Keratinocyte (primary cell): ENCODE data around the gene BAIAP3. TPM values are rescaled to one million over a fixed set of nuclear protein-coding genes. Genes with fewer than 3 reads are reported as not detected.

Experiments used
- DNase-seq: peaks from one replicate; pipeline ENCODE4 v3.0.0-alpha.2; 2011; ENCODE audit warnings: low read depth, missing footprints, low spot score
- FAIRE-seq: peaks from 2 replicates; lab custom pipeline; 2011; peaks lifted over from hg19 to GRCh38; lab: Jason Lieb, UNC
- H2AFZ ChIP-seq: 2 replicates; pipeline ENCODE4 v1.6.0; 2012; ENCODE audit warnings: low read length, control low read depth, inconsistent platforms; ENCODE audit not compliant: control insufficient read depth
- H3K27ac ChIP-seq: 2 replicates; pipeline ENCODE4 v1.5.1; 2011; ENCODE audit warnings: low read length; ENCODE audit not compliant: control insufficient read depth, insufficient read depth
- H3K27me3 ChIP-seq: 3 replicates; pipeline ENCODE4 v1.6.0; 2011; ENCODE audit warnings: low read length; ENCODE audit not compliant: control insufficient read depth, insufficient read depth; ENCODE audit errors: extremely low read depth
- H3K36me3 ChIP-seq, 2 experiments: 2 replicates in 1 of 2; 3 replicates in 1 of 2; pipeline ENCODE4 v1.5.1; 2011; ENCODE audit warnings: low read length in 2 of 2, mild to moderate bottlenecking in 1 of 2; ENCODE audit not compliant: control insufficient read depth in 2 of 2, insufficient read depth in 2 of 2; ENCODE audit errors: extremely low read depth in 1 of 2
- H3K4me1 ChIP-seq: 3 replicates; pipeline ENCODE4 v1.5.1; 2011; ENCODE audit warnings: low read length; ENCODE audit not compliant: control insufficient read depth, insufficient read depth; ENCODE audit errors: extremely low read depth
- H3K4me2 ChIP-seq: 3 replicates; pipeline ENCODE4 v1.6.0; 2011; ENCODE audit warnings: low read depth, low read length; ENCODE audit not compliant: control insufficient read depth, insufficient read depth; ENCODE audit errors: extremely low read depth
- H3K4me3 ChIP-seq, 3 experiments: fragments of 200-600 bp in 1 of 3; sonication (generic) in 1 of 3; 2 replicates in 2 of 3; 3 replicates in 1 of 3; pipeline ENCODE4 v1.5.1; 2011 to 2016; ENCODE audit warnings: low read length in 3 of 3, mild to moderate bottlenecking in 3 of 3, control low read depth in 2 of 3, inconsistent platforms in 1 of 3, low read depth in 1 of 3, mixed read lengths in 1 of 3, mixed run types in 1 of 3, moderate library complexity in 1 of 3; ENCODE audit not compliant: control insufficient read depth in 2 of 3, insufficient read depth in 2 of 3; ENCODE audit errors: extremely low read depth in 1 of 3
- H3K79me2 ChIP-seq: 2 replicates; pipeline ENCODE4 v1.6.0; 2012; ENCODE audit warnings: low read length; ENCODE audit not compliant: control insufficient read depth, insufficient read depth
- H3K9ac ChIP-seq: 3 replicates; pipeline ENCODE4 v1.6.0; 2011; ENCODE audit warnings: low read length; ENCODE audit not compliant: control insufficient read depth, insufficient read depth; ENCODE audit errors: extremely low read depth
- H3K9me1 ChIP-seq: 3 replicates; pipeline ENCODE4 v1.6.0; 2011; ENCODE audit warnings: low read length; ENCODE audit not compliant: control insufficient read depth, insufficient read depth; ENCODE audit errors: extremely low read depth
- H3K9me3 ChIP-seq: 2 replicates; pipeline ENCODE4 v1.5.1; 2012; ENCODE audit warnings: low read depth, low read length; ENCODE audit not compliant: control insufficient read depth
- H4K20me1 ChIP-seq: 3 replicates; pipeline ENCODE4 v1.6.0; 2011; ENCODE audit warnings: low read length; ENCODE audit not compliant: control insufficient read depth, insufficient read depth; ENCODE audit errors: extremely low read depth
- EZH2 ChIP-seq: IDR thresholded peaks from one replicate; pipeline ENCODE4 v1.6.1; 2012; ENCODE audit warnings: inconsistent platforms, mild to moderate bottlenecking, low read length, moderate library complexity
- dilution Hi-C: fragments of 300-500 bp; cut with MboI; formaldehyde crosslinking; loops from one replicate; pipeline ENCODE4 v1.7.0; 2020; ENCODE audit warnings: low sequenced_read_pairs; ENCODE audit not compliant: extremely low pct_ligation_motif_present
- polyA plus RNA-seq, 5 experiments: library from polyadenylated mRNA; depleted of rRNA in 3 of 5; stranded (reverse) in 3 of 5; stranded (forward) in 1 of 5; unstranded in 1 of 5; fragments of >200 nt; gene quantifications; 1 replicate in 1 of 5; 2 replicates in 3 of 5; 3 replicates in 1 of 5; pipeline versions ENCODE4 v1.2.1 to v1.2.3, GENCODE V29; 2011 to 2012; ENCODE audit warnings: missing spikeins in 2 of 5, low read depth in 1 of 5, low replicate concordance in 1 of 5
- TF ChIP-seq, protein P1 (sequence below), 3 experiments: IDR thresholded peaks in 1 of 3; conservative IDR thresholded peaks in 1 of 3; optimal IDR thresholded peaks in 1 of 3; 2 replicates in 2 of 3; 3 replicates in 1 of 3; pipeline versions ENCODE3 to v1.5.1; 2011; ENCODE audit warnings: low read length in 3 of 3, mild to moderate bottlenecking in 3 of 3, moderate library complexity in 2 of 3, control low read depth in 1 of 3, inconsistent platforms in 1 of 3; ENCODE audit not compliant: insufficient read depth in 2 of 3; ENCODE audit errors: extremely low read depth in 1 of 3

The BAIAP3 gene
- polyA plus RNA-seq, 1 donor (not counting 4 experiments of a cell fraction or from before 2014, with no cell fraction given): not detected

DNA sequence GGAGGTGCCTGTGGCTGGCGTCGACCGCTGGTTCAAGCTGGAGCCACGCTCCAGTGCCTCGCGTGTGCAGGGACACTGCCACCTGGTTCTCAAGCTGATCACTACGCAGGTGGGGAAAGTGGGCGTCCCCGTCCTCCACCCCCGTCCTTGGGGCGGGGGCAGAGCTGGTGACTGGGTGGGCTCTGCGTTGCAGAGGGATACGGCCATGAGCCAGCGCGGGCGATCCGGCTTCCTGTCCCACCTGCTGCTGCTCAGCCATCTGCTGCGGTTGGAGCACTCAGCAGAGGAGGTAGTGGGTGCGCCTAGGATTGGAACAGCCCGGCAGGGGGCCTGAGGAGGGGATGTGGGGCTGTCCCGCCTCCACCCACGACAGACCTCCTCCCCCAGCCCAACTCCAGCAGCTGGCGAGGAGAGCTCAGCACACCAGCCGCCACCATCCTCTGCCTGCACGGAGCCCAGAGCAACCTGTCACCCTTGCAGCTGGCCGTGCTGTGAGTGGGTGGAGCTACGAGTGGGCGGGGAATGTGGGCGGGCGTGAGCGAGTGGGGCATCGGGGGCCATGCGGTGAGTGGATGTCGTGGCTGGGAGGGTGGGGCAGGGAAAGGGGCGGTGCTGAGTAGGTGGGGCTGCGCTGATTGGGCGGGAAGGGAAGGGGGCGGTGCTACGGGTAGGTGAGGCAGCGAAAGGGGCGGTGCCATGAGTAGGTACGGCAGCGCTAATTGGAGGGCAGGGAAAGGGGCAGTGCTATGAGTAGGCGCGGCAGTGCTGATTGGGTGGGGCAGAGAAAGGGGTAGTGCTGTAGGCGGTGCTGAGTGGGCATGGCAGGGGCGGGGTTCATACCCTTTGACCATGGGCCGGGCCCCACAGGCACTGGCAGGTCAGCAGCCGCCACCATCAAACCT lies 9.3 kb downstream of the BAIAP3 start:
- Histone ChIP-seq H3K9me1 (no peaks in the 10 kb centered on the region), H3K4me2 (peak overlapping the region; percentile 66), H3K9me3 (no peaks in the 10 kb centered on the region), H3K79me2 (no peaks in the 10 kb centered on the region), H3K4me3 (peak overlapping the region in 1 of 3 experiments; percentile 26), H3K27me3 (peaks cover 22% of the 10 kb centered on the region), H3K36me3 (no peaks in the 10 kb centered on the region), H4K20me1 (no peaks in the 10 kb centered on the region), H3K27ac (no peak overlapping the region), H2AFZ (no peak overlapping the region), H3K9ac (no peak overlapping the region), H3K4me1 (peaks cover 17% of the 10 kb centered on the region)
- TF ChIP-seq, protein P1, sequence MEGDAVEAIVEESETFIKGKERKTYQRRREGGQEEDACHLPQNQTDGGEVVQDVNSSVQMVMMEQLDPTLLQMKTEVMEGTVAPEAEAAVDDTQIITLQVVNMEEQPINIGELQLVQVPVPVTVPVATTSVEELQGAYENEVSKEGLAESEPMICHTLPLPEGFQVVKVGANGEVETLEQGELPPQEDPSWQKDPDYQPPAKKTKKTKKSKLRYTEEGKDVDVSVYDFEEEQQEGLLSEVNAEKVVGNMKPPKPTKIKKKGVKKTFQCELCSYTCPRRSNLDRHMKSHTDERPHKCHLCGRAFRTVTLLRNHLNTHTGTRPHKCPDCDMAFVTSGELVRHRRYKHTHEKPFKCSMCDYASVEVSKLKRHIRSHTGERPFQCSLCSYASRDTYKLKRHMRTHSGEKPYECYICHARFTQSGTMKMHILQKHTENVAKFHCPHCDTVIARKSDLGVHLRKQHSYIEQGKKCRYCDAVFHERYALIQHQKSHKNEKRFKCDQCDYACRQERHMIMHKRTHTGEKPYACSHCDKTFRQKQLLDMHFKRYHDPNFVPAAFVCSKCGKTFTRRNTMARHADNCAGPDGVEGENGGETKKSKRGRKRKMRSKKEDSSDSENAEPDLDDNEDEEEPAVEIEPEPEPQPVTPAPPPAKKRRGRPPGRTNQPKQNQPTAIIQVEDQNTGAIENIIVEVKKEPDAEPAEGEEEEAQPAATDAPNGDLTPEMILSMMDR (optimal IDR thresholded peaks at IDR 0.05 in 1 of 3, IDR thresholded peaks at IDR 0.05 in 1 of 3, conservative IDR thresholded peaks at IDR 0.05 in 1 of 3; ENCODE audit: extremely low read depth in 1 of 3, insufficient read depth in 2 of 3, low read length in 3 of 3): no peak
- no peak for TF ChIP-seq EZH2
- FAIRE-seq: peak; percentile 58
- dilution Hi-C loops: no loop called here
- peak; percentile 87 for DNase-seq

DNA sequence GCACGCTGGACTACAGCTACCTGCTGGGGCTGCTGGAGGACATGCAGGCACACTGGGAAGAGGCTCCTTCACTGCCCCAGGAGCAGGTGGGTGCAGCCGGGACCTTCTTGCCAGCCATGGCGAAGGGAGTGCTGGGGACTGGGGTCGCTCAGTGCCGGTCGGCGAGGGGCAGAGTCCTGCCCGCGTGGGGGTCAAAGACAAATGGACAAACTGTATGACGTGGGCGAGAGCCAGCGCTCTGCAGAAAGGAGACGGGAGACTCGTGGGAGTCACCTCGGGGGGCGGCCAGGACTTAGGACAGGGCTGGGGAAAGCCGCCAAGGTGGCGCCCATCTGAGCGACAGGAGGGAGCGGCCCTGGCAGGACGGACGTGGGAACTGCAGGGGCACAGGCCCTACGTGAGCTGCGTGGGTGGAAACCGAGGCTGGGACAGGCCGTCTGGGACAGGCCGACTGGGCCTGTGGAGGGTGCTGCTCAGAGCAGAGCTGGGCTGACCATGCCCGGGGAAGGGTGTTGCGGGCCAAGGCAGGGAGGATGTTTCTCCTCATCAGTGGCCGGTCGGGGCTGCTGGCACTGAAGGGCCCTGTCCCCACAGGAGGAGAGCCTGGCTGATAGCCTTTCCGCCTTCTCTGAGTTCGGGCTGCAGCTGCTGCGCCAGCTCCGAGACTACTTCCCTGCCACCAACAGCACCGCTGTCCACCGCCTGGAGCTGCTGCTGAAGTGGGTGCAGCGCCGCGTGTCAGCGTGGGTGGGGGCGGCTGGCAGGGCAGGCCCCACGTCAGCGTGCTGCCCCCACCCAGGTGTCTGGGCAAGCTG lies 10.2 kb downstream of the BAIAP3 start:
- Histone ChIP-seq H3K9me1 (no peaks in the 10 kb centered on the region), H3K79me2 (no peaks in the 10 kb centered on the region), H3K4me3 (peak overlapping the region in 1 of 3 experiments; percentile 26), H3K4me2 (peak overlapping the region; percentile 66), H4K20me1 (no peaks in the 10 kb centered on the region), H3K27ac (no peak overlapping the region), H3K4me1 (peaks cover 21% of the 10 kb centered on the region), H2AFZ (no peak overlapping the region), H3K27me3 (peaks cover 15% of the 10 kb centered on the region), H3K36me3 (peaks cover 0 to 1% of the 10 kb centered on the region in 2 experiments), H3K9ac (no peak overlapping the region), H3K9me3 (no peaks in the 10 kb centered on the region)
- dilution Hi-C loops: no loop called here
- DNase-seq (no peak), FAIRE-seq (no peak)
- TF ChIP-seq, protein P1 (optimal IDR thresholded peaks at IDR 0.05 in 1 of 3, IDR thresholded peaks at IDR 0.05 in 1 of 3, conservative IDR thresholded peaks at IDR 0.05 in 1 of 3; ENCODE audit: extremely low read depth in 1 of 3, insufficient read depth in 2 of 3, low read length in 3 of 3): no peak
- TF ChIP-seq EZH2: peak; percentile 36
